KG1 (cell line): ENCODE measurements around the gene RNU7-1.
A peak's percentile ranks its signal among the peaks of the same experiment; 100 is the strongest.

Source experiments
- DNase-seq: peaks from one replicate; lab custom pipeline; 2025; lab: John Stamatoyannopoulos, UW

Gene RNU7-1

DNA sequence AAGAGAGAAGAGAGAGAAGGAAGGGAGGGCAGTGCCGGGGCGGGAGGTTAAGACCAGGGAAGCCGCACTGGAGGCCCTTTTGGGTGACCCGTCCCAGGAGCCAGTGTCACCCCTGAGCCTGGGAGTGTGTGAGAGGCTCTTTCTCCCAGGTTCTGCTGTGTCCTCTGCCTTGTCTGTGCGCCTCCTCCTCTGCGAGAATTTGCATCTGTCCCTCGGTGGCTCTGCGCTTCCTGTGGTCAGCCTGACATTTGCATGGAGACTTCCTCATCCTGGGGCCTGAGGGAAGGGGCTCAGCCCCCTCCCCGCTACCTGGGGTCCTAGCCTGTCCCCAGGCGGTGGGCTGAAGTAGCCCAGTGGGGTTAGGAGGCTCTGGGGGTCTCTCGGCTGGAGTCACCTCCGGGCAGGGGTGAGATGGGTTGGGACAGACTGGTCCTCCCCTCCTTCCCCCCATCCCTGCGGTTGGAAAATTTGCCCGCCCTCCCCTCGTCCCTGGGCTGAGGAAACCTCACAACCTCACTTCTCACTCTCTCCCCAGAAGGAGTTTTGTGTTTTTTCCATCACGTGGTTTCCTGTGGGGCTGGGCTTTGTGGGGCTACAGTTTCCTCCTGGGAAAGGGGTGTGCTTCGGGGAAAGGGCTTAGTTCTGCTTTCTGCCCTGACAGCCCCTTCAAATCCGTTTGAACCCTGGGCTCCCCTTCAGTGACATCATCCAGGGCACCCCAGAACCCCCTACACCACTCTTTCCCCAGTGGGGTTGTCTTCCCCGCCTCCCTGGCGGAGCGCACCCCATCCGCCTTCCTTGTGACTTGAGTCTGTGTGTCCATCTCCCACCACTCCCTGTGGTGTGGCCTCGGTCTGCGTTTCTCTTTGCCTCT is 10.1 kb downstream of the RNU7-1 start:
- peak; percentile 93 for DNase-seq

DNA sequence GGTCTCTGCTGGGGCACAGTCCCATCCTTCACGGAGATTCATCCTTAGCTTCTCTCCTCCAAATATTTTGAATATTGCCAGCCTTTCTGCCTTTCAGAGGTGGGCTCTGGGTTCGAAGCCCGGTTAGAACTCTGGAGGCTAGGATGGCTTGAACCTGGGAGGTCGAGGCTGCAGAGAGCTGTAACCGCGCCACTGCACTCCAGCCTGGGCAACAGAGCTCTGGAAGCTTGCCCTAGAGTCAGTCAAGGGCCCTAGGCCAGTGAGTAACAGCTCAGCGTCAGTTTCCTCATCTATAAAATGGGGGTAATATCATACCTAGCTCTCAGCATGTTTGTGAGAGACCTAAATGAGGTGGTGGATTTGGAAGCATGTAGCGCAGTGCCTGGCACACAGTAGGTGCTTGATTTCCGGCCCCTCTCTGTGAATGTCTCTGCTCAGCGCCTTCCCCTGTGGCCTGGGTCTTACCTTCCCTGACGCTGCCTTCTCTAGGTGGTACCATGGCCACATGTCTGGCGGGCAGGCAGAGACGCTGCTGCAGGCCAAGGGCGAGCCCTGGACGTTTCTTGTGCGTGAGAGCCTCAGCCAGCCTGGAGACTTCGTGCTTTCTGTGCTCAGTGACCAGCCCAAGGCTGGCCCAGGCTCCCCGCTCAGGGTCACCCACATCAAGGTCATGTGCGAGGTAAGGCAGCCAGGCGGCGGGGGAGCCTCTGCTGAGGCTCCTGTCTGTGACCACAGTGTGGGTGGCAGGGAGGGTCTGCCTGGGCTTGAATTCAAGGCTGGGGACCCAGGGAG is 10.9 kb downstream of the RNU7-1 start:
- no peak for DNase-seq

DNA sequence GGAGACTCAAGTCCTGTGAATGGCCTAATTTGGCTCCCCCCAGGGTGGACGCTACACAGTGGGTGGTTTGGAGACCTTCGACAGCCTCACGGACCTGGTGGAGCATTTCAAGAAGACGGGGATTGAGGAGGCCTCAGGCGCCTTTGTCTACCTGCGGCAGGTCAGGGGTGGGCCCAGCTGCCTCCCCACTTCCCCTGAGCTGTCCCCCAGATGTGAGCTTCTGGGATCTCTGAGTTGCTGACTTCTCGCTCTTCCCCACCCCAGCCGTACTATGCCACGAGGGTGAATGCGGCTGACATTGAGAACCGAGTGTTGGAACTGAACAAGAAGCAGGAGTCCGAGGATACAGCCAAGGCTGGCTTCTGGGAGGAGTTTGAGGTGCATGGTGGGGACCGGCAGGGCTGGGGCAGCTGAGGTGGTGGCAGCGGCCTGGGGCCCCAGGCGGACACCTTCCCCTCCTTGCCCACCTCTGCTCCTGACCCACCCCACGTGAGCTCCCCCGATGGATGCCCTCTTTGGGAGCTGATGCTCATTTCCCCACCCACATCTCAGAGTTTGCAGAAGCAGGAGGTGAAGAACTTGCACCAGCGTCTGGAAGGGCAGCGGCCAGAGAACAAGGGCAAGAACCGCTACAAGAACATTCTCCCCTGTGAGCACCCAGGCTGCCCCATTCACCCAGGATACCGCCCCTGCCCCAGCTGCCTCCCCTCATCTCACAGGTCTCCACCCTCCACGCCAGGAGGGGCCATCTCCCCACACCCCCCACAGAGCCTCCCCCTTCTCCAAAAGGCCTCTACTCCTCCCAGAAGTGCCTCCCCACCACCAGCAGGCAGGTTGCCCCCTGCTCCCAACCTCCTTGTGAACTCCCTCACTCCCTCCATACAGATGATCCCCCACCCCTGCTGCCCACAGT is 11.7 kb downstream of the RNU7-1 start:
- no peak for DNase-seq

DNA sequence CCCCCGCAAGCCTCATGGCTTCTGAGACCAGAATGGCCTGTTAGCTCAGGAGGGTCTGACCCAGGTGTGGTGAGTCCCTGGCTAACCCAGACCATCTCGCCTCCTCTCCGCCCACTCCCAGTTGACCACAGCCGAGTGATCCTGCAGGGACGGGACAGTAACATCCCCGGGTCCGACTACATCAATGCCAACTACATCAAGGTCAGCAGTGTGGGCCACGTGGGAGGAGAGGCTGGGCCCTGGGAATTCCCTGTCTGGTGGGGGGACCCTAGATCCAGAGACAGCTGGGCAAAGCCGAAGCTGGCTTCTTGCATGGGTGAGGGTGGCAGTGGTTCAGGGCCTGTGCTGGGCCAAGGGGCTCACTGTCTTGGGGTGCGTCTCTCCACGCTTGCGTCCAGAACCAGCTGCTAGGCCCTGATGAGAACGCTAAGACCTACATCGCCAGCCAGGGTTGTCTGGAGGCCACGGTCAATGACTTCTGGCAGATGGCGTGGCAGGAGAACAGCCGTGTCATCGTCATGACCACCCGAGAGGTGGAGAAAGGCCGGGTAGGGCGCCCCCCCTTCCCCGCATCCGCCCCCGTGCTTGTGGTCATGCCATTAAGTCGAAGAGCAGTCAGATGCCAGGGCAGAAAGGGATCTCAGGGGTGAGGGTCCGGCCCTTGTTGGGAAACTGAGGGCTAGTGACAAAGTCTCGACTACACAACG is 12.6 kb downstream of the RNU7-1 start:
- no peak for DNase-seq

DNA sequence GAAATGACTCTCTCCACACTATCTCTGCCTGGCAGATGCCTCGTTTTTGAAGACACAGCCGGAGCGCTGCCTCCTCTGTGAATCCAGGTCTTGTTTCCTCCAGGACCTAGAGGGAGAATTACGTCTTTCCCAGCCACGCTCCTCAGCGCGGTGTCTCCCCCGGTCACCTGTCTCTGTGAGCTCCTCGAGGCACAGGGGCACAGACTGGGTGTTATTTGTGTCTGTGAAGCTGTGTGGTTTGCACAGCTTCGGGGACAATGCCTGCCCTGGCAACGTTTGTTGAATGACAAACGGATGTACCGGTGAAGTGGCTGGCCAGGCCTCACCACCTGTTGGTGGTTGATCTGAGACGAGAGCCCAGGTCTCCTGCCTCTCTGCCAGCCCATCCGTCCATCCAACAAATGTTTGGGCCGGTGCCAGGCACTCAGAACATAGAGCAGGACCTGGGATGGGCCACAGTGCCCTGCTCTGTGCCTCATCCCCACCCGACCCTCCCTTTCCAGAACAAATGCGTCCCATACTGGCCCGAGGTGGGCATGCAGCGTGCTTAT is 13.6 kb downstream of the RNU7-1 start:
- no peak for DNase-seq

DNA sequence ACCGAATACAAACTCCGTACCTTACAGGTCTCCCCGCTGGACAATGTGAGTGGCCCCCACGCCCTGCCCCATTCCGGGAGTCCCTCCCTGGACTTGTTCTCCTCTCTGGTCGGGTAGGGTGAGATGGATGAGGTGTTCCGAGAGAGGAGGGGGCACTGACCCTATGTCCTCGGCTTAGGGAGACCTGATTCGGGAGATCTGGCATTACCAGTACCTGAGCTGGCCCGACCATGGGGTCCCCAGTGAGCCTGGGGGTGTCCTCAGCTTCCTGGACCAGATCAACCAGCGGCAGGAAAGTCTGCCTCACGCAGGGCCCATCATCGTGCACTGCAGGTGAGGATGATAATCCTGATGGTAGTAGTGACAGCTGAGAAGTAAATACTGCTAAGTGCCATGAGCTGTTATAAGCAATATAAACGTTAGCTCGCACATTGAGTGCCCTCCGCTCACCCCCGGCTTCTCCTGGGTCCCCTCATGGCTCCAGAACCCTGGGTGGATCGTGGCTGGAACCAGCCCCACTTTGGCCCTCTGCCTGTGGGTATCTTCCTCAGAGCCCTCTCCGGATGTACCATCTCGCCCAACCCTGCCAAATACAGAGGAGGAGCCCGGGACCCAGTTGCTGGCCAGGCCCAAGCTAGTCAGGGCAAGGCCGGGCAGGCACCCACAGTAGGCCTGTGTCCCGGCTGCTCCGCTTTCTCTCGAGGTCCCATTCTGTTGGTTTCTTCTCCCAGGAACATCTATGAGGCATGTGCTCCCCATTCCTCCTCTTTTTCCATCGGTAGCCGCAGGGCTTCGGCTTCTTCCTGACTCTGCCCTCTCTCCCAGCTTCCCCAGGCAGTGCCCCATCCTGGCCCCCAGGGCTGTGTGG is 14.4 kb downstream of the RNU7-1 start:
- no peak for DNase-seq

DNA sequence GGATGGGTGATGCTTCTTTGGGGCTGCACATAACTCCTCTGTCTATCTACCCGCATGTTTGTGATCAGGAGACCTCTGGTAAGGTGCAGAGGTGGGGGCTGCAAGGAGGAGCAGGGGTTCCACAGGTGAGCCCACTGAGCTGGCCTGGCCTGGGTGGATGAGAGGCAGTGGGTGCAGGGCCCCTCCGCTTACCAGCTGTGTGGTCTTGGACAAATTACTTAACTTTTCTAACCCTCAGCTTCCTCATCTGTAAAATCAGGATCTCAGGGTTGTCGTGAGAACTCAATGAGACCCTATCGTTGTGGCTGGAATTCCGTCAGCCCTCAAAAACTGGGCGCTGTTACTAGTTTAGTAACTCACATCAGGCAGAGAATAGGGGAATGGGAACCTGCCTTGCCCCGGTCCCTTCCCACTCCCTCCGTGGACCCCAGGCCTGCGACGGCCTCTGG is 15.0 kb downstream of the RNU7-1 start:
- DNase-seq, result no peak

DNA sequence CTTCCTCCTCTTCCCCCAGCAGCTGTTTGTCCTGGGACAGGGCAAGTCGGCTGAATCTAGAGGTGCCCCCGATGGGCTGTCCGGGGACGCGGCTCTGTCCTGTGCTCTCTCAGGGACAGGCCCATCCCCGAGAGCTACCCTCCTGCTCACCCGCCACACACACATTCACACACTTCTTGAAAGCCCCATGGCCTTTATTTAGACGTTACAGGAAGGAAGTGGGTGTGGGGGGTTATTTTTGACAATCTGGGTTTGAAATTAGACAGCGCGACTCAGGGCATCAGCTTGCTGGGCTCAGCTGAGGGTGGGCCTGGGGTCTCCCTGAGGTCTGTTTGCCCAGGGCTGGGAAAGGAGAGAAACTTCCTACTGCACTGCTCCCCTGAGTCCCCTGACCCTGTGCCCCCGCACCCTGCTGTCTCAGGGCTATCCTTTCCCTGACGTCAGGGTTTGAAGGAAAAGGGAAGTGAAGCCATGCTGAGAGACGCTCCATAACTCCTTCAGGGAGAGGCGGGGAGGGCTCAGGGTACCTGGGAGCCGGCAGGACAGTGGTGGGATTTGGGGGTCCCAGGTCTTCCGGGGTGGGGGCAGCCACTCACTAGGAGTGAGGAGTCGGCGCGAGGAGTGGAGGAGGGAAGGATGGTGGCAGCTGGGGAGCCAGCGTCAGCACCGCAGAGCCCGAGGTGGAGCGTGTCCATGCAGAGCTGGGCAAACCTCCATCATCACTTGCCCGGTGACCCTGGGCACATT is 15.6 kb downstream of the RNU7-1 start:
- peak; percentile 52 for DNase-seq

DNA sequence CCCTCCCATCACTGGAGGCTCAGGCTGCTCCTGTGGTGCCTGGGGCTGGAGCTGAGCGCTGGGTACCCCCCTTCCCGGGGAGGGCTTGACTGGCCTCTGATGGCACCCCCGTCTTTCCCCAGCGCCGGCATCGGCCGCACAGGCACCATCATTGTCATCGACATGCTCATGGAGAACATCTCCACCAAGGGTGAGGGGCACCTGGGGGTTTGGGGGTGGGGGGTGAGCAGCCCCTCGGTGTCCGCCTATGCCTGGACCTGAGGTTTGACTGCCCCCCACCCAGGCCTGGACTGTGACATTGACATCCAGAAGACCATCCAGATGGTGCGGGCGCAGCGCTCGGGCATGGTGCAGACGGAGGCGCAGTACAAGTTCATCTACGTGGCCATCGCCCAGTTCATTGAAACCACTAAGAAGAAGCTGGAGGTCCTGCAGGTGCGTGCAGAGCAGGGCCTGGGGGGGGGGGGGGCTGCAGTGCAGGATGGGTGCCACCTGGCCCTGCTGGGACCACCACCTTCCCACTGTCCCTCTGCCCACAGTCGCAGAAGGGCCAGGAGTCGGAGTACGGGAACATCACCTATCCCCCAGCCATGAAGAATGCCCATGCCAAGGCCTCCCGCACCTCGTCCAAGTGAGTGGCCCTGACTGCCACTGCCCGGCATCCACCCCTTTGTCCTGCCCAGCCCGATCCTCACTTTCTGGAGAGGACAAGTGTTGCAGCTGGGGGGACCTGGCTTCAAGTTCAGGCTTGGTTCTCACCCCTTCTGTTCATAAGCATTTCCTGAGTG is 16.4 kb downstream of the RNU7-1 start:
- DNase-seq, result no peak

DNA sequence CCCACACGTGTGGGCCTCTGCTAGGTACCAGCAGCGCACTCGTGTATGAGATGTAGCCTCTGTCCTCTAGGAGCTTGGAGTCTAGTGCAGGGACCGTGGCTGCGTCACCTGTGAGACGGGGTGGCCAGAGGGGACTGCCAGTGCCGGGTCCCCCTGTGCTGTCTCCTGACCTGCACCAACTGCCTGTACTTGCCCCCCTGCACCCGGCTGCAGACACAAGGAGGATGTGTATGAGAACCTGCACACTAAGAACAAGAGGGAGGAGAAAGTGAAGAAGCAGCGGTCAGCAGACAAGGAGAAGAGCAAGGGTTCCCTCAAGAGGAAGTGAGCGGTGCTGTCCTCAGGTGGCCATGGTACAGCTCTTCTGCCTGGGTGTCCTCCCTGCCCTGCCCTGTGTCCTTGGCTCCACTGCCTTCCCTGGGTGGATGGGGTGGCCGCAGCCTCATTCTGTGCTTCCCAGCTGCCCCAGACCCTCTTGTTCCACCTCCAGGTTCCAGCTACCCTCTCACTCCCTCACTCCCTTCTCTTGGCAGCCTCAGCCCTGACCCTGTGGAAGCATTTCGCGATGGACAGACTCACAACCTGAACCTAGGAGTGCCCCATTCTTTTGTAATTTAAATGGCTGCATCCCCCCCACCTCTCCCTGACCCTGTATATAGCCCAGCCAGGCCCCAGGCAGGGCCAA is 17.1 kb downstream of the RNU7-1 start:
- no peak for DNase-seq

DNA sequence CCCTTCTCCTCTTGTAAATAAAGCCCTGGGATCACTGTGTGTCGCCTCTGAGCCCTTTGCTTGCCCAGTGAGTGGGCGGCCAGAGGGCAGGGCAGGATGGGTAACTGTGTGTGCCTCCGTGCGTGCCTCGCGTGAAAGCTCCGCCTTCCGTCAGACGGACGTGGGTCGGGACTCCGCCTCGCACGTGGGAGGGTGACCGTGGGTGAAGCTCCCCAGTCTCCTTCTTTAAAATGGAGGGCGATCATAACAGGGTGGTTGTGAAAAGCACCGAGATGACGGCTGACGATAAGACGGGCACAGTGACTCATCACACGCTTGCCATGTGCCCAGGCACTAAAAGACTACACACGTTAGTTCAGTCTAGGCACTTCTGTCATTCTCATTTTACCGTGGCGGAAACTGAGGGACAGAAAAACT is 17.7 kb downstream of the RNU7-1 start:
- no peak for DNase-seq

DNA sequence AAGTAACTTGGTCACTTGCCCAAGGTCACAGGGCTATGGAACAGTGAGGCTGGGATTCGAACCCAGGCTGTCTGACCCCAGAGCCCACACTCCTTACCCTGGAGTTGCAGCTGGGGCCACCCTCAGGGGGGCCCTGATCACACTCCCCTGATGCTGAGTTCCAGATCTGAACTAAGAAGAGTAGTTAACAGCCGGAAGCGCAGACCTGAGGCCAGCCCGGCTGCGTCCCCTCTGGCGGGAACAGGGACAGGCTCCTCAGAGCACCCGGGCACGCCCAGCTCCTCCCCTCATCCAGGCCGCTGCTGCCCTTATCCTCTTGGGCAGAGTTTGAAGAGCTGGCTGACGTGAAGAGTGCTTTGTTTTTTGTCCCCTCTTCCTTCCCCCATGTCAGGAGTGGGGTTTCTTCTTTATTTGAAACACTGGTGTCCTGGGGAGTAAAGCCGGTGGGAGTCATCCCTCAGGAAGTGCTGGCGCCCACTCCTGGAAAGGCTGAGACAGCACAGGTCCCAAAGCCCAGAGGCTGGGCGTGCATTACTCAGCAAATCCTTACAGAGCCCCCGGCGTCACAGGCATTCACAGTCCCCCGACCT is 18.2 kb downstream of the RNU7-1 start:
- no peak for DNase-seq

DNA sequence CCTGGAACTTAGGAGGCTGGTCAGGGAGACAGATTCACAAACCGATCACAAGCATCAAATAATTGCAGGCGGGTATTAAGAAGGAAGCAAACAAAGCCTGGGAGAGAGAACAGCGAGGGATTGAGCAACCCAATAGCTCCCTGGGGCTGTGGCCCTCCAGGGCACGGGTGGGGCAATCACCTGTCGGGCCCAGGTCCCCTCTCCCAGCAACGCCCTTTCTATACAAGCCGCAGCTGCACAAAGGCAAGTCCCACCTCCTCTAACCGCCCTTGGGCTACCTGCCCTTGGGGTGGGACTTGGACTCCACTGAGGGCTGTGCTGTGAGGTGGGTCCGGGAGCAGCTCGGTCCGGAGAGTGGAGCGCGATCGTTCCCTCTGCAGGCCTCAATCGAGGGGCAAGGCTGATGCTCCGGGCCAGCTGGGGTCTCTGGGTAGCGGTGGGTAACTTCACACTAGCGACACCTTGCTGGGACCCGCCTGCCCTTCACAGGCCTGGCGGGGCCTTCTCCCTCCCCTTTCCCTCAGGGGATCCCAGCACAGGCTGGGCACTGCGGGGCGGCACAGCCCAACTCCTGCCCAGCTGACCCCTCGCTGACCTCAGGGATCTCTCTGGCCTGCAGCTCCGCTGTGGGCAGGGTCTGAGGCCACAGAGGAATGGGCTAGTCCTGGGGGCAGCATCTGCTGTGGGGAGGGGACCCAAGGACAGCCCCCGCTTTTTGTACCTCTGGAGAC is 18.8 kb downstream of the RNU7-1 start:
- no peak for DNase-seq

DNA sequence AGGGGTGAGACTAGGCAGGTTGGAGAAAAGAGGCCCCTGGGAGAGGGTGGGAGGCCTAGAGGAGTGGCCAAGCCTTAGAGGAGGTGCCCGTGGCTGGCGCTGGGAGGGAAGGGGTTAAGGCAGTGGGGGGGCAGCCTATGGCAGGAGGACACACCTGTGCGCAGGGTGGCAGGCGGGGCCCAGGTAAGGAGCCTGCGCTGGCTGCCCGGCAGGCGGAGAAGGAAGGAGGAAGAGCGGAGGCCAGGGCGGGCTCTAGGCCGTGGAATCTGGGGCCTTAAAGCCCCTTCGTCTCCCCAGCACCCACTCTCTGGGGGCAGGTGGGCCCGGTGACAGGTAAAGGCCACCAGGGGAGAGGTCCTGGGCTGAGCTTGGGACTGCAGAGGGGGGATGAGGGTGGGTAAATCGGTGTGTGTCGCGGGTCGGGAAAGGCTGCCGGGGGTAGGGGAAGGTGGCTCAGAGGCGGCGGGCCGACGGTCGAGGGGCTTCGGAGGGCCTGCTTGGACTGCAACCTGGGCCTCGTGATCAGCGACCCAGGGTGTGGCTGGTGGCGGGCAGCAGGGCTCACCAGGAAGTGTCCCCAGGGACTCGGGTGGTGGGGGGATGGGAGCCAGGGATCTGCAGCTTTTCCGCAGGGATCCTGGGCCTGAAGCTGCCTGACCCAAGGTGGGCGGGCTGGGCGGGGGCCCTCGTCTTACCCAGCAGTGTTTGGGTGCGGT is 19.6 kb downstream of the RNU7-1 start:
- no peak for DNase-seq

DNA sequence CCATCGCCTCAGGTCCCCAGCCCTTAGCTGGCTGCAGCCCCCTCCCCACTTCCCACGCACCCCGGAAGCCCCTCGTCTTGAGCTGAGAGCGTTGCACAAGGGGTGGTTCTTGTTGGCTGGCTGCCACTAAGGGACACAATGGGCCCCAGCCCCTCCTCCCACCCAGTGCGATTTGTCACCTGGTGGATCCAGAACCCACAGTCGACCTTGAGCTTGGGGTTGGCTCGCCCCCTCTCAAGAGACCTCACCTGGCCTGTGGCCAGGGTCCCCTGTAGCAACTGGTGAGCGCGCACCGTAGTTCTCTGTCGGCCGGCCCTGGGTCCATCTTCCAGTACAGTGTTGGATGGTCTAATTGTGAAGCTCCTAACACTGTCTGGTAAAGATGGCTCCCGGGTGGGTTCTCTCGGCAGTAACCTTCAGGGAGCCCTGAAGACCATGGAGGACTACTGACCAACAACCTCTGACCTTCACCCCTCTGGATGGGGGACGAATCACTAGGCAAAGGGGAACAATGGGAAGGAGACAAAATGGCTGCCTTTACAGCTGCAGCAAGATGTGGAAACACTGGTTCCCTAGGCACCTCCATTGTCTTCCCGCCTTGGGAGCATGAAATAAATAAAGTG is 20.3 kb downstream of the RNU7-1 start:
- no peak for DNase-seq

DNA sequence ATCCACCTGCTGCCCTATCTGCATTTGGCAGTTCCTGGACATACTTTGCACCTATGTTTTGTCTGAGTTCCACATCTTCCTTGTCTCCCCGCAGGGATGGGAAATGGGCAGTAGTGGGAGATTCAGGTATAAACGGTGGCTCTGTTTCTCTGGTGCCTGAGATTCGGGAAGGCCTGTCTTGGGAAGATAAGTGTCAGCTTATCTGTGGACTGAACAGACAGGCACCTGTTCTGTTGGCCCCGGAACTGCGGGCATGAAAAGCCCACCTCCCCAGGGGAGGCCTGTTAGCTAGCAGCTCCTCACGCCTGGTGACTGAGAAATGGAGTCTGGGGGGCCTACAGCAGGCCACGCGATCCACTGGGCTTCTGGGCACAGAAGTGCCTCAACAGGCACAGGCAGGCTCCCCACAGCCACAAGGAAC is 21.0 kb downstream of the RNU7-1 start:
- DNase-seq, result no peak
